DLD1 (cell line): ENCODE data around the gene ADCY4.

Experiments
- in situ Hi-C: cut with HindIII; loops from 2 replicates; pipeline ENCODE4 v1.10.0; 2017; ENCODE audit warnings: low sequenced_read_pairs

Gene ADCY4

GRCh38 chr14:24279301-24280186 is 55.3 kb downstream of the ADCY4 start:
- in situ Hi-C loops: loop anchor here (5.0 kb wide), 1 partner anchor 58 kb away; the partner anchor contains the start of genes ADCY4 and RIPK3

DNA sequence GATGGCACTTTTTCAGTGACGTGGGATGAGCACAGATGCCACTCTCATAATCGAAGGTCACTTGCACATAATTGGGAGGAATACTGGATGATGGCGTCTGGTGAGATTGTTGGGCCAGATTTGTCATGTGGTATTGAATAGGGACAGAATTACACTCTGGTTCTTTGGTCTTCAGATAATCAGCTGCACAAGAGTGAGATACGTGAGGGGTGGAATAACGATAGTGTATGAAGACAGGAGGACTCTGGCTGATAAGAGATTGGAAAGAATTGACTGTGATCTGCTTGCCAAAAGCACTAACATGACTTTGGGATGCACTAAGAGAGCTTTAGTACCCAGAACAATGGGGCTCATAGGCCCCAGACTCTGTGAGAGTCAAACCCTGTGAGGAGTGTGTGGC is 56.4 kb downstream of the ADCY4 start:
- in situ Hi-C loops: loop anchor here (5.0 kb wide), 1 partner anchor 59 kb away; the partner anchor contains the start of genes ADCY4 and RIPK3

GRCh38 chr14:24277606-24278321 is 57.1 kb downstream of the ADCY4 start:
- in situ Hi-C loops: loop anchor here (5.0 kb wide), 1 partner anchor 60 kb away; the partner anchor contains the start of genes ADCY4 and RIPK3

GRCh38 chr14:24277071-24277470 is 57.8 kb downstream of the ADCY4 start:
- in situ Hi-C loops: loop anchor here (5.0 kb wide), 1 partner anchor 60 kb away; the partner anchor contains the start of genes ADCY4 and RIPK3

- in situ Hi-C loops: no loop called here
Observed at GRCh38 chr14:24274101-24274543, 60.7 kb downstream of the ADCY4 start.

GRCh38 chr14:24273422-24273998 is 61.4 kb downstream of the ADCY4 start:
- in situ Hi-C loops: no loop called here

DNA sequence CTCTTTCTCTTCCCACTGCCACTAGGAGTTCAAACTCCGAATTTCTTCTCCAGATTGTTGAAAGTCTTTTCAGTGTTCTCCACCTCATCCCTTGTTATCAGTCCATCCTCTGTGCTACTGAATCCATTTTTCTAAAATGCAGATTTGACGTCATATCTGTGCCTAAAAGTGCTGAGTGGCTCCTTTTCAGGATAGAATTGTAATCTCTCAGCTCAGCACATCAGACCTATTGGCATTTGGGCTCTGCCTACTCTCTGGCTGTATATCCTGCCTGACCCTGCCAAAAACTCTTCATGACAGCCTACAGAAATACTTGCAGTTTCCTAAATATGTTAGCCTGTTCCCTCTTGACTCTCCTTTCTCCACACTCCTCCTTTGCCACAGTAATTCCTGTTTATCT is 62.4 kb downstream of the ADCY4 start:
- in situ Hi-C loops: no loop called here

DNA sequence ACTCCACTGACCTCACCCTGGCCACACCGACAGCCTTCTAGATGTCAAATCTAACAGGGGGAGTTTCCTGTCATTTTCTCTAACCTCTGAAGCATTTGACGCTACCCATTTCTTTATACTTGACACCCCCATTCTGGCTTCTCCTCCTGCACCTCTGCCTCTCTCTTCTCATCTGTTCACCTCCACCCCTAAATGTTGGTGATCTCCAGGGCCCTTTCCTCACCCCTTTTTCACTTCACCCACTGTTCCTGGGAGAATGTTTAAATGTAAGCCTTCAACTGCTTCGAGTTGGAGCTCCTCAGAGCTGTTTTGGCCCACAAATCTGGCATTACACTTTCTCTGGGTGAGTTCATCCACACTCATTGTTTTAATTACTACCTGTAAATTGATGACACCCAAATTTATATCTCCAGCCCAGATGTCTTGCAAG is 63.0 kb downstream of the ADCY4 start:
- in situ Hi-C loops: no loop called here

DNA sequence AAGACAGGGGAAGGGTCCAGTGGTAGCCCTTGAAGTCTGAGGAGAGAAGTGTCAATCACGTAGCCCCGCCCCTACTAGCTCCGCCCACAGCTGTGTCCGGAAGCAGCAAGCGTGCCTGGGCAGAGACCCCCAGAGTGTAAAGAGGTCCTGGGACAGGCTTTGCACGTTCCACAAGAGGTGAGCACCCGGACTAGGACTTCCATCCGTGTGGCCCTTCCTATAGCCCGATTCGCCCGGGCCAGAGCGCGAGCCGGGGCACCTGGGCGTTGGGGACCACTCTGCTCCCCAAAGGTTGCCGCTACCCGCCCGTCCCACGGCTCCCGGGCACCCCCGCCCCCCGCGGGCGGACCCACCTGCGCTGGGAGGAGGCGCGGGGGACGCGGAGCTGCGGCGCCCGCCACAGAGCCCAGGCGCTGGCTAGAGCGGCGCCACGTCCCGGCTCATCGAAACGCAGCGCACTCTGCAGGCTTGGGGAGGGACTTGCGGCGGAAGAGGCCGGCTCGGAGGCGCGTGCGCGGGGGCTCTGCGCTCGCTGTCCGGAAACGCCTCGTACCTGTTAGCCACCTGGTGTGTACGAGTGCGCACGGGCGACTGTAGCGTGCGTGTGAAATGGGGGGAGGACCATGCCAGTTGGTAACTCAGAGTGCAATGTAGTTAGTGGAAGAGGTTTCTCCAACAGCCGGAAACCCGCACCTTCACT is 63.6 kb downstream of the ADCY4 start, which contains the start of gene RABGGTA:
TSS of gene RABGGTA (minus strand) at position 464 of the 700 bp plus-strand sequence. CDS start 482 bp downstream, outside the sequence.
- in situ Hi-C loops: no loop called here

GRCh38 chr14:24270537-24271133 is 64.2 kb downstream of the ADCY4 start:
- in situ Hi-C loops: no loop called here

DNA sequence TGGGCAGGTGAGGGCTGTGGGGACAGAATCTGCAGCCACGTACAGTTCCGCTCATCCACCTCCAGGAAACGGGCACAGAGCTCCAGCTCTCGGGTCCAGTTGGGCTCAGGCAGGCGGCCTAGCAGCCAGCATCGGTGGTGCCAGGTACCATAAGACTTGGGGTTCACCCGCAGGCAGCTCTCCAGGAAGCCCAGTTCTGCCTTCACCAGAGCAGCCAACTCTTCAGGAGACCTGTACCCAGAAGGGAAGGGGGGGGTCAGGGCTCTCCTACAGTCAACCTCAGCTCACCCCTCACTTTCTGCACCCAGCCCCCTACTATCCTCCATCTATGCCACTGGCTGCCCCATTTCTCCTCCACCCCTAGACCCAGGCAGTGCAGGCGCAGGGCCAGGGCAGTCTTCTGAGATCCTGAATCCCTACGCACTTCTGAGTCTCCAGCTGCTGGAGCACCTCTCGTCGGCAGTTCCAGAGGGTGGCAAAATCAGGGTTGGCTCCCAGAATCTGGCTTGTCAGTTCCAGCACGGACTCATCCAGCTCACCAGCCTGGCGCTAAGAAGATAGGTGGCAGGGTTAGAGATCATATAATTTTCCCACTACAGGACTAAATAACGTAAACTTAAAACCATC is 64.8 kb downstream of the ADCY4 start:
- in situ Hi-C loops: no loop called here

- in situ Hi-C loops: no loop called here
Observed at GRCh38 chr14:24269368-24269767, 65.5 kb downstream of the ADCY4 start.
